Testis (tissue), 3 donors: Measurements from ENCODE around the gene TPMT. TPM values are rescaled to one million over a fixed set of nuclear protein-coding genes. Genes with fewer than 3 reads are reported as not detected.

ENCODE experiments used
- DNase-seq: peaks from one replicate; pipeline ENCODE4 v3.0.0-alpha.2; 2019
- H3K27ac ChIP-seq, 2 donors: fragments of 200-600 bp; sonication (generic); one replicate each; pipeline ENCODE4 v1.5.1; 2019
- H3K27me3 ChIP-seq: fragments of 200-600 bp; sonication (generic); one replicate; pipeline ENCODE4 v1.5.1; 2019
- H3K36me3 ChIP-seq: fragments of 200-600 bp; sonication (generic); one replicate; pipeline ENCODE4 v1.5.1; 2017; ENCODE audit warnings: low read depth; ENCODE audit errors: missing control alignments
- H3K4me1 ChIP-seq: fragments of 200-600 bp; sonication (generic); one replicate; pipeline ENCODE4 v1.5.1; 2019
- H3K4me3 ChIP-seq, 2 donors: fragments of 200-600 bp; sonication (generic); one replicate each; pipeline ENCODE4 v1.5.1; 2017 to 2019
- H3K9me3 ChIP-seq: fragments of 200-600 bp; sonication (generic); one replicate; pipeline ENCODE4 v1.5.1; 2017
- CTCF ChIP-seq, 3 experiments: fragments of 450-650 bp in 2 of 3; fragments of 200-600 bp in 1 of 3; sonication (generic) in 1 of 3; IDR thresholded peaks; one replicate each; pipeline ENCODE4 v1.5.1; 2016 to 2019; ENCODE audit warnings: antibody characterized with exemption in 3 of 3, mild to moderate bottlenecking in 2 of 3, moderate library complexity in 1 of 3
- POLR2A ChIP-seq: fragments of 450-650 bp; IDR thresholded peaks from one replicate; pipeline ENCODE4 v1.6.1; 2017; ENCODE audit warnings: antibody characterized with exemption, mild to moderate bottlenecking, moderate library complexity
- WGBS, 2 donors: methylation state at CpG; one replicate each; pipeline ENCODE4 v1.1.5; 2018; 5-methylcytosine and 5-hydroxymethylcytosine counted together
- intact Hi-C: fragments of 100-400 bp; cut with DNase I; formaldehyde crosslinking; loops from one replicate; pipeline ENCODE4 v1.15.1; 2023; ENCODE audit warnings: low total_unique reads
- polyA plus RNA-seq: library from polyadenylated mRNA; stranded (reverse); fragments of 350-450 nt; fragmentation: Illumina TruSeq; extraction: RNeasy Lipid Tissue Mini Kit (QIAGEN cat#74804); gene quantifications from one replicate; pipeline ENCODE4 v1.2.3, GENCODE V29; 2014; ENCODE audit warnings: low read depth, low replicate concordance; ENCODE audit not compliant: insufficient read depth
- total RNA-seq, 2 donors: library from RNA; depleted of rRNA; stranded (reverse); fragments of >200 nt; gene quantifications; one replicate each; pipeline ENCODE4 v1.2.3, GENCODE V29; 2016

The TPMT gene
- total and polyA plus RNA-seq, 3 donors from 2014 or later = 14.6 to 21.0 (median 18.3) TPM

DNA sequence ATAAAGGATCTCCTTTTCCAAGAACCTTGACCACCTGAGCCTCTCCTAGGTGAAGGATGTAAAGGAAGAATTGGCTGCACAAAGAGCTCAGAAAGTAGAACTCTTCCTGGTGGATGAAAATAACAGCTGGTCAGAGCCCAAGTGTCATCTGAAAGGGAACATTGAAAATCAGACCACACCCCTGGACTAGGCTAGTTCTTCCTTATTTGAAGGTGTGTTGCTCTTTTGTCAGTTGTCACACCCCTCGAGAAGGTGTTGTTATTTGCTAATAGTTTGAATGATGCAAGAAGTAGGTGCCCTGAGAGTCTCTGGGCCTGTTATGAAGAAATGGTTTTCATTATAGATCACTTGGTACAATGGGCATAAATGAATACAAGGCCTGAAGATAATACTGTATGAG is 63.5 kb downstream of the TPMT start:
- H3K4me1 ChIP-seq = no peaks in the 10 kb centered on the region
- no peaks in the 10 kb centered on the region for H3K9me3 ChIP-seq
- DNase-seq = no peak
- no peak for TF ChIP-seq POLR2A
- no peak for TF ChIP-seq CTCF (IDR thresholded peaks at IDR 0.05)
- intact Hi-C loops = no loop called here
- H3K36me3 ChIP-seq = no peaks in the 10 kb centered on the region
- H3K4me3 ChIP-seq = no peak overlapping the region
- 84 to 100% methylated on average over 1 of the region's 1 CpG for WGBS, 2 donors
- no peak overlapping the region for H3K27ac ChIP-seq
- no peaks in the 10 kb centered on the region for H3K27me3 ChIP-seq

- intact Hi-C loops = no loop called here
- Histone ChIP-seq H3K4me3 (no peak overlapping the region), H3K27me3 (no peaks in the 10 kb centered on the region), H3K4me1 (no peaks in the 10 kb centered on the region), H3K9me3 (no peaks in the 10 kb centered on the region), H3K36me3 (no peaks in the 10 kb centered on the region), H3K27ac (no peak overlapping the region)
- WGBS, 2 donors = 96 to 100% methylated on average over 1 of the region's 1 CpG
- DNase-seq = no peak
- TF ChIP-seq POLR2A (no peak), CTCF (IDR thresholded peaks at IDR 0.05) (no peak)
Observed at GRCh38 chr6:18090349-18090786, 64.5 kb downstream of the TPMT start.

- TF ChIP-seq CTCF (IDR thresholded peaks at IDR 0.05) = no peak
- TF ChIP-seq POLR2A = no peak
- no peak for DNase-seq
- Histone ChIP-seq H3K4me1 (no peaks in the 10 kb centered on the region), H3K27ac (no peak overlapping the region), H3K36me3 (no peaks in the 10 kb centered on the region), H3K27me3 (no peaks in the 10 kb centered on the region), H3K4me3 (no peak overlapping the region), H3K9me3 (no peaks in the 10 kb centered on the region)
- intact Hi-C loops = no loop called here
- 81 to 89% methylated on average over 5 of the region's 5 CpGs for WGBS, 2 donors
Observed at GRCh38 chr6:18088419-18089296, 66.2 kb downstream of the TPMT start.

DNA sequence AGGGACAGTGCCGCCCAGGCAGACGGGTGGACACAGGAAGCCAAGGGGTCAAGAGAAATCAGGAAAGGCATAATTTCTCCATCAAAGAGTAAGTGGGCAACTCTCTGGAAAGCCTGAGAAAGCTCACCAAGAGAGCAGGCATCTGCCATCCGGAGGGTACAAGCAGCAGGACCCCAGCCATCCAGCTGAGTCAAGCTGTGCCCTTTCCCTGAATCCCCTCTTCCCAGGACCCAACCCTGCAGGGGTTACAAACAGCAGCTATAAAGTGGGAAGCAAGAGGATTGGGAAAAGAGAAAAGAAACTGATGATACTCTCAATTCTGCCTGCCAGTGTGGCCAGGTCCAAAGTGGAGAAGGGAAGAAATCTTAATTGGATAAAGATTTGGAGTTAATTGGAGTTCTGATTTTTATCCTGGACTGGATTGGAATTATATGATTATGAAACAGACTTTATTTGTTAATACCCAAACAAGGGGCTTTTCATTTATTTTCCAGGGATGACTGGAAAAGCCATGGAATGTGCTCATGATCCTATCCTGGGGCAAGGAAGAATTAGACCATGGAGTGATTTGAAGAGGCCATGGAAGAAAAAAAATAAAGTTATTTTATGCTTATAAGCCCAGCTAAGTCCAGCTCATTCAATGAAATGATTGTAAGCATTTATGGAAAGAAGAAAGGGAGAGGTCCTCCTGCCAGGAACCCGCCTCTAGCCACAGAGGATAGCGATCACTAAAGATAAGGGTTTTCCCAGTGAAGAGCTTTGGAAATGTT is 67.3 kb downstream of the TPMT start:
- intact Hi-C loops = no loop called here
- Histone ChIP-seq H3K36me3 (no peaks in the 10 kb centered on the region), H3K27ac (no peak overlapping the region), H3K27me3 (no peaks in the 10 kb centered on the region), H3K4me3 (no peak overlapping the region), H3K4me1 (no peaks in the 10 kb centered on the region), H3K9me3 (no peaks in the 10 kb centered on the region)
- no peak for DNase-seq
- TF ChIP-seq CTCF (IDR thresholded peaks at IDR 0.05) = no peak
- TF ChIP-seq POLR2A = no peak
- 75 to 80% methylated on average over 5 of the region's 5 CpGs for WGBS, 2 donors
